ENCODE results near the gene ZSWIM3. TPM values are rescaled to one million over a fixed set of nuclear protein-coding genes. Genes with fewer than 3 reads are reported as not detected.
"Not testable (repeated sequence)": the region's sequence is repeated elsewhere in the genome, so short reads cannot be mapped to it uniquely, and the experiment has no call there.

The ZSWIM3 gene
- total RNA-seq, 1 experiment from 2014 or later, result 6.4 TPM

DNA sequence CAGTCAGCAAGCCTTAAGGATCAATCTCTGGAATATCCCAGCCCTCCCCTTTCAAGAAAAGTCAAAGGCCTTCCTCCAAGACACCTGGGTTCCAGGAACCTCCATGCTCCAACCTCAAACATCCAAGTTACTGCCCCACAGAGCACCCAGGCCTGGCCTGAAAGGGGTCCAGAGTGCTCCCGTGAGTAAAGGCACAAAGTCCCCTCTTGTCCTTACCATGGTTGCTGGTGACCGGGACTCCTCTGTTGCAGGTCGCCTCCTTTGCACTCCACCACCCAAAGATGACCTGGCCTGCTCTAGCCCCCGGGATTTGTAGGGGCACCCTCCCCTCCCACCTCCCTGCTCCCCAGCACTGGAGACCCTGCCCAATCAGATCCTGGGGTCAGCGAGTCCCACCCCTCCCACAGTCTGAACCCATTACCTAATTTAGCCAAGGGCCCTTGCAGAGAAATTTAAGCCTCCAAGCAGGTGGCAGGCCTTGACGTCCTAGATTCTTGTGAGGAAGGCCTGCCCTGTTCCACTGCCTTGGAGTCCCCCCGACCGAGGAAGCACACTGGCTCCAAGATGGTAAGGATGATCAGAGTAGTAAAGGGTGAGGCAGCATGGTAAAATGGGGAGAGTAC, 30.3 kb upstream of the ZSWIM3 start, which contains the start of gene TNNC2:
Gene TNNC2, minus strand, starts transcription at position 283 of the 623 bp plus-strand sequence. Its CDS starts 64 bp downstream, at position 219.
- no peak for DNase-seq
- intact Hi-C loops (cut with micrococcal nuclease; ENCODE audit: unreplicated experiment), result no loop called here
- Histone ChIP-seq H3K4me3 (ENCODE audit: low read depth, low read length) (no peak within 1 kb of the TSS), H3K27me3 (replicated peaks; ENCODE audit: control insufficient read depth, insufficient read depth, low read length) (no peaks in the 10 kb centered on the region), H3K36me3 (ENCODE audit: control insufficient read depth, insufficient read depth, low read length) (no peaks in the 10 kb centered on the region), H3K9me3 (no peaks in the 10 kb centered on the region), H3K4me1 (no peaks in the 10 kb centered on the region; the same call in 1 of the 2 replicates)
- Mint-ChIP-seq H3K27me3 (ENCODE audit: insufficient read depth, unreplicated experiment) (no peaks in the 10 kb centered on the region), H3K9me3 (ENCODE audit: unreplicated experiment) (no peaks in the 10 kb centered on the region), H3K27ac (ENCODE audit: unreplicated experiment) (no peak within 1 kb of the TSS), H3K4me1 (ENCODE audit: low read depth, unreplicated experiment) (peaks cover 15% of the 10 kb centered on the region), H3K4me3 (ENCODE audit: unreplicated experiment) (no peak within 1 kb of the TSS), H3K36me3 (ENCODE audit: insufficient read depth, unreplicated experiment) (no peaks in the 10 kb centered on the region)
- BruUV-seq (replicated peaks), result no TSS peak
- TF ChIP-seq CTCF (IDR thresholded peaks at IDR 0.05; ENCODE audit: insufficient read depth in 1 of 2, low read depth in 1 of 2, low read length in 1 of 2, severe bottlenecking in 1 of 2, unreplicated experiment in 1 of 2), result no peak
- POLR2A ChIA-PET, result no interaction called here
- CTCF ChIA-PET, result no interaction called here

DNA sequence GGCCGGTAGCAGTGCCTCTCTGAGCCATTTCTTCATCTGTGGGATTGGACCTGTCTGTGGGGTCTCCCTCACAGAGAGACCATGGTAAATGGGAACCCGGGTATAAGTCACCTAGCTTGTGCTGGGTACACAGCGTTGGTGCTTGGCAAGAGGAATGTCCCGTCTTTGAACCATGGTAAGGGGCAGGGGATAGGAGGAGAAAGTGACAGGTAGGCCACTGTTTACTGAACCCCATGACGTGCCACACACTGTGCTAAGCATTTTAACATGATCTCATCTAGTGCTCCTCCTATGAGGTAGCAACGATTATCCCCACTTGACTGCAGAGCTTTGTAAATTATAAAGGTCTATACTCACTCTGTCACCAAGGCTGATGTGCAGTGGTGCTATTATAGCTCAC, 29.7 kb upstream of the ZSWIM3 start:
- Mint-ChIP-seq H3K27me3 (ENCODE audit: insufficient read depth, unreplicated experiment) (no peaks in the 10 kb centered on the region), H3K4me3 (ENCODE audit: unreplicated experiment) (no peak overlapping the region), H3K9me3 (ENCODE audit: unreplicated experiment) (no peaks in the 10 kb centered on the region), H3K36me3 (ENCODE audit: insufficient read depth, unreplicated experiment) (no peaks in the 10 kb centered on the region), H3K4me1 (ENCODE audit: low read depth, unreplicated experiment) (peaks cover 17% of the 10 kb centered on the region), H3K27ac (ENCODE audit: unreplicated experiment) (no peak overlapping the region)
- DNase-seq, result no peak
- TF ChIP-seq CTCF (IDR thresholded peaks at IDR 0.05; ENCODE audit: insufficient read depth in 1 of 2, low read depth in 1 of 2, low read length in 1 of 2, severe bottlenecking in 1 of 2, unreplicated experiment in 1 of 2), result no peak
- POLR2A ChIA-PET, result no interaction called here
- peaks cover 1% of the 10 kb centered on the region for H3K4me1 ChIP-seq
- intact Hi-C loops (cut with micrococcal nuclease; ENCODE audit: unreplicated experiment), result no loop called here
- no peaks in the 10 kb centered on the region for H3K36me3 ChIP-seq (ENCODE audit: control insufficient read depth, insufficient read depth, low read length)
- no peaks in the 10 kb centered on the region for H3K9me3 ChIP-seq
- no peak overlapping the region for H3K4me3 ChIP-seq (ENCODE audit: low read depth, low read length)
- CTCF ChIA-PET, result no interaction called here
- no peaks in the 10 kb centered on the region for H3K27me3 ChIP-seq (replicated peaks; ENCODE audit: control insufficient read depth, insufficient read depth, low read length)
- BruUV-seq (replicated peaks), result no TSS peak

GRCh38 chr20:45828589-45828988, 28.8 kb upstream of the ZSWIM3 start:
- no peak for TF ChIP-seq CTCF (IDR thresholded peaks at IDR 0.05; ENCODE audit: insufficient read depth in 1 of 2, low read depth in 1 of 2, low read length in 1 of 2, severe bottlenecking in 1 of 2, unreplicated experiment in 1 of 2)
- intact Hi-C loops (cut with micrococcal nuclease; ENCODE audit: unreplicated experiment), result no loop called here
- ChIA-PET CTCF (no interaction called here), POLR2A (no interaction called here)
- Histone ChIP-seq H3K9me3 (no peaks in the 10 kb centered on the region), H3K4me1 (peaks cover 8% of the 10 kb centered on the region), H3K36me3 (ENCODE audit: control insufficient read depth, insufficient read depth, low read length) (no peaks in the 10 kb centered on the region), H3K27me3 (replicated peaks; ENCODE audit: control insufficient read depth, insufficient read depth, low read length) (no peaks in the 10 kb centered on the region), H3K4me3 (ENCODE audit: low read depth, low read length) (no peak overlapping the region)
- no peaks in the 10 kb centered on the region for H3K27me3 Mint-ChIP-seq (ENCODE audit: insufficient read depth, unreplicated experiment)
- DNase-seq, result no peak
- H3K4me1 Mint-ChIP-seq (ENCODE audit: low read depth, unreplicated experiment), result peaks cover 24% of the 10 kb centered on the region
- H3K4me3 Mint-ChIP-seq (ENCODE audit: unreplicated experiment), result no peak overlapping the region
- BruUV-seq (replicated peaks), result no TSS peak
- no peaks in the 10 kb centered on the region for H3K36me3 Mint-ChIP-seq (ENCODE audit: insufficient read depth, unreplicated experiment)
- no peaks in the 10 kb centered on the region for H3K9me3 Mint-ChIP-seq (ENCODE audit: unreplicated experiment)
- no peak overlapping the region for H3K27ac Mint-ChIP-seq (ENCODE audit: unreplicated experiment)

GRCh38 chr20:45829673-45830106, 27.7 kb upstream of the ZSWIM3 start:
- H3K4me1 ChIP-seq, result peaks cover 13% of the 10 kb centered on the region
- BruUV-seq (replicated peaks); H3K9me3 Mint-ChIP-seq (ENCODE audit: unreplicated experiment); H3K9me3 ChIP-seq; DNase-seq; H3K27ac Mint-ChIP-seq (ENCODE audit: unreplicated experiment); H3K36me3 ChIP-seq (ENCODE audit: control insufficient read depth, insufficient read depth, low read length); H3K36me3 Mint-ChIP-seq (ENCODE audit: insufficient read depth, unreplicated experiment); H3K4me3 ChIP-seq (ENCODE audit: low read depth, low read length); H3K27me3 ChIP-seq (replicated peaks; ENCODE audit: control insufficient read depth, insufficient read depth, low read length); H3K4me3 Mint-ChIP-seq (ENCODE audit: unreplicated experiment); intact Hi-C loops (cut with micrococcal nuclease; ENCODE audit: unreplicated experiment); H3K27me3 Mint-ChIP-seq (ENCODE audit: insufficient read depth, unreplicated experiment); CTCF ChIA-PET; POLR2A ChIA-PET: not testable (repeated sequence)
- peaks cover 15% of the 10 kb centered on the region for H3K4me1 Mint-ChIP-seq (ENCODE audit: low read depth, unreplicated experiment)
